Measurements from ENCODE around the gene B4GALT3.

Gene B4GALT3

DNA sequence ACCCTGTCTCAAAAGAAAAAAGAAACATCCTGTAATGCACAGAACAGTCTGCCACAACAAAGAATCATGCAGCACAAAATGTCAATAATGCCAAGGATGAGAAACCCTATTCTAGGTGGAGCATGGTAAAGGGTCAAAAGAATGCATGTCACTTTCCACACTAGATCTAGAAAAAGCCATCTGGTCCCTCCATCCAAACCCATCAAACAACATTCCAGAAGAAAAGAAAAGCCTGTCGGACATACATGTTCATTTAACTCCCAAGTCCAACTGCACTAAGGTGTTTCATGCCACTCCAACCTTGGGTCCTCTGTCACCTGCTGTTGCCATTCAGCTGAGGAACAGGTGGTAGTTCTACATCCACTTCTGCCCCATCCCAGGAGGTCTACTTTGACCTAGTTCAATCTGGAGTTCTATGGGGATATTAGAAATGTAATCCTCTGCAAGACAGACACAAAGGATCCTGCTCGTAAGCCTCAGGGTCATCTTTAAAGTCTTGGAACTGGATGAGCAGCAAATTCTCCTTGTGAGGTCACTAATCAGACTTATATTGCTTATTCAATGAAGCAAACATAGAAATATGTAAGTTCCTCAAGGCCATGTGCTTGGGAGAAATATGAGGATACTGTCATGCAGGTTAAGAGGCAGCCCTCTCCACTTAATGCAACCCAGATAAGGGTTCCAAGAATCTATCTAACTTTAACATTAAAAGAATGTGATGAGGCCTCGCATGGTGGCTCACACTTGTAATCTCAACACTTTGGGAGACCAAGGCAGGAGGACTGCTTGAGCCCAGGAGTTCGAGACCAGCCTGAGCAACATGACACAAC, 48.5 kb downstream of the B4GALT3 start:
- no peak for DNase-seq (ENCODE audit: low spot score)

- no peak for DNase-seq (ENCODE audit: low spot score)
These were observed 49.7 kb downstream of the B4GALT3 start for GRCh38 chr1:161127649-161128048.

DNA sequence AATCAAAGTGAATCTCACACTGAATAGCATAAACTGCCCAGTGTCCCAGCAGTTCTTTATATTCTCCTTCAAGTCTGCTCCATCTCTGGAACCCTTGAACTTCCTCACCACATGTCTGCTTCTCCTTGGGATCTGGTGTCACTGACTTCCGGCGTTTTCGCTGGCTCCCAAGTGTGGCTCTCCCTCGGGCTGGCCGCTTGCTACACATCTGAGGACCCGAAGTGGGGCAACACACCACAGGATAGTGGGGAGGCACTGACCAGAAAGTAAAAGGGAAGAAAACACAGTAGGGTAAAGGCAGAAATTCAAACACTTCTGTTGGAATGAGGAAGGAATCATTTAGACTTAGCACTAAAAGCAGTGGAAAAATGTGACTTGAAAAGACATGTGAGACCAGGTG, 54.3 kb downstream of the B4GALT3 start:
- no peak for DNase-seq (ENCODE audit: low spot score)

DNA sequence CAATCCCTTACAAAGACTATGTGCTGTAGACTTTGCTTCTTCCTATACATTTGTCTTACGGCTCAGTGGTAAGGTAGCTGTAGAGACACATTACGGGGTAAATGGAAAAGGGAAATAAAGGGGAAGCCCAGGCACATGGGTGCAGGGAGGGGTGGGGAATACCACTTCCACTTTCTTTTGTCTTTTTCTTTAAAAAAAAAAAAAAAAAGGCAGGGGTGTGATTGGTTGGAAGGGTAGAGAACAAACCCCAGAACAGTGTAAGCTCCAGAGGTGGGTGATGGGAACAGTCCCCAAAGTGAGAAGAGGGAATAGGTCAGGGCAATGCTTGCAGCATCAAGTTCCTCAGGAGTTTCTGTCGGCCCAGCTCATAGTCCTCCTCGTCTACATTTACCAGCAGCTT, 55.5 kb downstream of the B4GALT3 start:
- DNase-seq (ENCODE audit: low spot score) = no peak
